Adipose tissue (tissue), 3 donors: ENCODE results near the gene KRT74. TPM values are rescaled to one million over a fixed set of nuclear protein-coding genes. Genes with fewer than 3 reads are reported as not detected.

Experiments used
- H3K27ac ChIP-seq: one replicate; pipeline ENCODE4 v1.5.1; 2013; ENCODE audit warnings: low read depth, low read length
- WGBS, 3 donors: extraction: QIAGEN DNeasy Blood & Tissue Kit; methylation state at CpG; one replicate each; pipeline ENCODE4 v1.1.7; 2013; 5-methylcytosine and 5-hydroxymethylcytosine counted together
- polyA plus RNA-seq, 3 donors: library from polyadenylated mRNA; stranded (reverse); fragments of 200-250 nt; gene quantifications; one replicate each; pipeline ENCODE4 v1.2.3, GENCODE V29; 2013
- donor health status: healthy with polysubstance abuse.
- donor health status: Bipolar disorder and iron deficiency.
- donor health status: healthy.

The KRT74 gene
- polyA plus RNA-seq, 3 donors = not detected

DNA sequence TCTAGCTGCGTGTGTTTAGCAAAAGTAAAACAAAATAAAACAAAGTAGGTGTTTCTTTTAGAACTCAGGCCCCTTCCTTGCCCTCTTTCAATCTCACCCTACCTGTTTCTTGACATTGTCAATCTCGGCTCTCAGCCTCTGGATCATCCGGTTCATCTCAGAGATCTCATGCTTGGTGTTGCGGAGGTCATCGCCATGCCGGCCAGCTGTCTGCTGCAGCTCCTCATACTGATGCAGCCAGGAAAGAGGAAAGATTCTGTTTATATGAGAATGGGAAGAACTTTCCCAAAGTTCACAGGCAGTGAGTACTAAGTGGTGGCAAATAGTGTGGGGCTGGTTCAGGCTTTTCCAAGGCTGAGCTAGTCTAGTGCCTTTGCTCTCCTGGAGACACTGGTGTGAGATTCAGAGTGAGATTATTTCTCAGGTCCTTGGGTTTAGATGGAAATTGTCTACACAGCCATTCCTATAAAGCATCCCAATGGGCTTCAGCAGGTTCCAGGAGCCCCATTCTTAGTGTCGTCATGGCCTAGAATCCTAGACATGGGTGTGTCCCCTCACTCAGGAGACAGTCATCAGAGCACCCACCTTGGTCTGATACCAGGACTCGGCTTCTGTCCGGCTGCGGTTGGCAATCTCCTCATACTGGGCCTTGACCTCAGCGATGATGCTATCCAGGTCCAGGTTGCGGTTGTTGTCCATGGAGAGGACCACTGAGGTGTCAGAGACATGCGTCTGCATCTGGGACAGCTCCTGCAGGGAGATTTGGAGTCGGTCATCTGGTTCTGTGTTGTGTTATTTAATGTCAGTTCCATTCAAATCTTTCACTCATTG is 56.4 kb downstream of the KRT74 start:
- WGBS, 3 donors = 90 to 94% (median 92%) methylated on average over 14 of the region's 14 CpGs
- H3K27ac ChIP-seq = no peak overlapping the region

DNA sequence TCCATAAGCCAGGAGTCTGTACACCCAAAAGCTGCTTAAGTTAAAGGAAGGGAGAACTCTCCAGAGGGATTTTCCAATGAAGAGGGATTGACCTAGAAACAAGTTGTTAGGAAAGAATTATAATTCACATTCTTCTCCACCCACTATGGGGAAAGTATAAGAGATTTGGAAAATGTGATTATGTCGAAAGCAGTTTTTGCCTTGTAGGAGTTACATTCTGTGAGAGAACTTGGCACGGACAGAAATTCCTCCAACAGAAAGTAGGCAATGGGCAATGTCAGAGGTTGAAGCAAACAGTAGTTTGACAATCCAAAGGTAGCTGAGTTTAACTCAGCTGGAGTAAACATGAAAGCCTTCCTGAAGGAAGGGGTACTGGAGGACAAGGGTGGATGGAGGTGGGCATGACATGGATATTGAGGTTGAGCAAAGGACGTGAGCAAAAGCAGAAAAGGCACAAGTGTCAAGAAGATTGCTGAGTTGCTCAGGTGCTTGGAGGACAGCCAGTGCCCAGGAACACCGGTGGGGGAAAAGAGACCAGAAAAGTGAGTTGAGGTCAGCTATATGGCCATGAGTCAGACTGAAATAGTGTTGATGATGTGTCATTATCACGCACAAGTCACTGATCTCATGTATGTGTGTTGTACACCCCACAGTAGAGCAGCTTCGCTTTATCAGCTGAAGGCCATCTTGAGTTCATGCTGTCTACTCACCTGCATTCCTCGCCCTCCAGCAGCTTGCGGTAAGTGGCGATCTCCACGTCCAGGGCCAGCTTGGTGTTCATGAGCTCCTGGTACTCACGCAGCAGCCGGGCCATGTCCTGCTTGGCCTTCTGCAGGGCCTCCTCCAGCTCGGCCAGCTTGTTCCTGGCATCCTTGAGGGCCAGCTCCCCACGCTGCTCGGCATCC is 57.5 kb downstream of the KRT74 start:
- 80 to 86% (median 83%) methylated on average over 14 to 15 of the region's 15 CpGs for WGBS, 3 donors
- H3K27ac ChIP-seq = no peak overlapping the region

Other genes starting within 250 kb of the KRT74 start
- gene KRT85, start 206.4 kb downstream of the KRT74 start, polyA plus RNA-seq = not detected
- not detected for gene KRT84, start 188.2 kb downstream of the KRT74 start, polyA plus RNA-seq
- gene KRT82, start 167.5 kb downstream of the KRT74 start, polyA plus RNA-seq = not detected
- gene KRT75, start 139.5 kb downstream of the KRT74 start, polyA plus RNA-seq = under 1 TPM in 1 of 3 donors, not detected in 2; 0.11 TPM
- under 1 TPM in 2 of 3 donors, not detected in 1; 0.05 to 0.85 TPM for gene KRT6B, start 121.7 kb downstream of the KRT74 start, polyA plus RNA-seq
- gene KRT6C, start 100.0 kb downstream of the KRT74 start, polyA plus RNA-seq = under 1 TPM in 1 of 3 donors, not detected in 2; 0.56 TPM
- gene KRT6A, start 80.6 kb downstream of the KRT74 start, polyA plus RNA-seq = 1 to 10 TPM in 1 of 3 donors, under 1 TPM in 1, not detected in 1; 0.43 to 9.1 TPM
- 10 to 100 TPM in 1 of 3 donors, 1 to 10 TPM in 1, under 1 TPM in 1; 0.99 to 12.1 (median 1.8) TPM for gene KRT5, start 53.4 kb downstream of the KRT74 start, polyA plus RNA-seq
- gene KRT71, start 20.7 kb downstream of the KRT74 start, polyA plus RNA-seq = not detected
- under 1 TPM; 0.13 to 0.34 (median 0.21) TPM for gene KRT72, start 27.6 kb upstream of the KRT74 start, polyA plus RNA-seq
- under 1 TPM in 2 of 3 donors, not detected in 1; 0.07 to 0.09 TPM for gene KRT73, start 44.7 kb upstream of the KRT74 start, polyA plus RNA-seq
- not detected for gene KRT2, start 78.4 kb upstream of the KRT74 start, polyA plus RNA-seq
- not detected for gene KRT1, start 106.6 kb upstream of the KRT74 start, polyA plus RNA-seq
- gene KRT77, start 129.7 kb upstream of the KRT74 start, polyA plus RNA-seq = under 1 TPM in 2 of 3 donors, not detected in 1; 0.01 to 0.08 TPM
- not detected for gene KRT76, start 203.5 kb upstream of the KRT74 start, polyA plus RNA-seq
- gene KRT3, start 222.3 kb upstream of the KRT74 start, polyA plus RNA-seq = not detected
- 10 to 100 TPM in 1 of 3 donors, 1 to 10 TPM in 1, under 1 TPM in 1; 0.45 to 20.6 (median 1.2) TPM for gene KRT4, start 240.3 kb upstream of the KRT74 start, polyA plus RNA-seq